HepG2 (cell line): ENCODE data around the gene NUDT9. TPM values are rescaled to one million over a fixed set of nuclear protein-coding genes. Genes with fewer than 3 reads are reported as not detected.
A peak's percentile ranks its signal among the peaks of the same experiment; 100 is the strongest.

ENCODE experiments used
- CEBPG ChIP-seq: IDR thresholded peaks from 2 replicates; pipeline ENCODE4 v1.6.1; 2016
- ELF4 ChIP-seq: sonication (generic); formaldehyde crosslinking; IDR thresholded peaks from 2 replicates; pipeline ENCODE4 v1.5.0; 2020; ENCODE audit warnings: missing genetic modification reagents, mild to moderate bottlenecking, moderate library complexity, borderline replicate concordance
- GTF3A ChIP-seq: sonication (generic); formaldehyde crosslinking; conservative IDR thresholded peaks from 2 replicates; pipeline ENCODE4 v1.4.0; 2020; ENCODE audit warnings: mild to moderate bottlenecking, missing genetic modification reagents
- HNF4G ChIP-seq, 2 experiments: sonication (generic) in 1 of 2; formaldehyde crosslinking in 1 of 2; IDR thresholded peaks; 2 replicates each; pipeline versions ENCODE4 v1.4.0 to v1.6.1; 2011 to 2020; ENCODE audit warnings: borderline replicate concordance in 2 of 2, low read depth in 2 of 2, mild to moderate bottlenecking in 2 of 2, low read length in 1 of 2, missing genetic modification reagents in 1 of 2, moderate library complexity in 1 of 2
- JUND ChIP-seq: sonication (generic); formaldehyde crosslinking; IDR thresholded peaks from 2 replicates; pipeline ENCODE4 v1.8.0; 2022; ENCODE audit warnings: mild to moderate bottlenecking, missing genetic modification reagents
- MTF1 ChIP-seq: sonication (generic); formaldehyde crosslinking; IDR thresholded peaks from 2 replicates; pipeline ENCODE4 v1.5.0; 2020; ENCODE audit warnings: missing genetic modification reagents
- NPAS2 ChIP-seq: sonication (generic); formaldehyde crosslinking; IDR thresholded peaks from 2 replicates; pipeline ENCODE4 v1.8.0; 2022; ENCODE audit warnings: mild to moderate bottlenecking, missing genetic modification reagents, borderline replicate concordance
- POLR2G ChIP-seq: fragments of 200-400 bp; formaldehyde crosslinking; IDR thresholded peaks from 2 replicates; pipeline ENCODE4 v1.6.1; 2018; ENCODE audit warnings: mild to moderate bottlenecking, low read depth, low read length, moderate library complexity
- SOX13 ChIP-seq, 3 experiments: fragments of 450-650 bp in 1 of 3; sonication (generic) in 1 of 3; formaldehyde crosslinking in 1 of 3; IDR thresholded peaks in 2 of 3; conservative IDR thresholded peaks in 1 of 3; 2 replicates each; pipeline versions ENCODE4 v1.5.0 to v1.6.1; 2016 to 2020; ENCODE audit warnings: antibody characterized with exemption in 1 of 3, mild to moderate bottlenecking in 1 of 3, missing compliant biosample characterization in 1 of 3, missing genetic modification reagents in 1 of 3, moderate library complexity in 1 of 3
- SRSF1 ChIP-seq: fragments of 200-400 bp; formaldehyde crosslinking; optimal IDR thresholded peaks from 2 replicates; pipeline ENCODE3; 2017; ENCODE audit warnings: mild to moderate bottlenecking, low read depth, low read length, moderate library complexity
- TRIM24 ChIP-seq: sonication (generic); formaldehyde crosslinking; IDR thresholded peaks from 2 replicates; pipeline ENCODE4 v1.8.0; 2022; ENCODE audit warnings: mild to moderate bottlenecking, missing genetic modification reagents
- YY1 ChIP-seq: IDR thresholded peaks from 2 replicates; pipeline ENCODE4 v1.6.1; 2011; ENCODE audit warnings: low read length, low read depth, moderate library complexity, mild to moderate bottlenecking; ENCODE audit not compliant: insufficient read depth, insufficient replicate concordance
- ZNF3 ChIP-seq: IDR thresholded peaks from 2 replicates; pipeline ENCODE4 v1.7.0; 2017; ENCODE audit warnings: inconsistent platforms
- ZNF432 ChIP-seq: sonication (generic); formaldehyde crosslinking; IDR thresholded peaks from 2 replicates; pipeline ENCODE4 v1.5.0; 2020; ENCODE audit warnings: missing genetic modification reagents, mild to moderate bottlenecking, borderline replicate concordance
- ZNF543 ChIP-seq: sonication (generic); formaldehyde crosslinking; IDR thresholded peaks from 2 replicates; pipeline ENCODE4 v1.4.0; 2020; ENCODE audit warnings: mild to moderate bottlenecking, missing genetic modification reagents
- ZNF747 ChIP-seq: sonication (generic); formaldehyde crosslinking; IDR thresholded peaks from 2 replicates; pipeline ENCODE4 v1.8.1; 2023; ENCODE audit warnings: missing genetic modification reagents, mild to moderate bottlenecking, borderline replicate concordance
- polyA plus RNA-seq, 8 experiments: library from polyadenylated mRNA; depleted of rRNA in 3 of 8; stranded (reverse) in 7 of 8; unstranded in 1 of 8; fragments of >200 nt; fragmentation: Illumina TruSeq in 4 of 8; extraction: Trizol in 4 of 8; gene quantifications; 2 replicates each; pipeline versions ENCODE4 v1.2.1 to v1.2.3, GENCODE V29; 2011 to 2016; ENCODE audit warnings: low read depth in 4 of 8, missing spikeins in 1 of 8, mixed read lengths in 1 of 8; ENCODE audit not compliant: insufficient read depth in 1 of 8
- total RNA-seq, 5 experiments: library from RNA; depleted of rRNA; stranded (reverse); fragments of >200 nt; fragmentation: Illumina TruSeq; extraction: Trizol; gene quantifications; 2 replicates each; pipeline ENCODE4 v1.2.3, GENCODE V29; 2016; ENCODE audit warnings: low read depth in 1 of 5
- TF ChIP-seq, protein P1 (sequence below), 2 experiments: sonication (generic) in 1 of 2; formaldehyde crosslinking in 1 of 2; IDR thresholded peaks; 2 replicates each; pipeline versions ENCODE4 v1.5.1 to v1.6.1; 2011 to 2020; ENCODE audit warnings: borderline replicate concordance in 1 of 2, low read depth in 1 of 2, low read length in 1 of 2, mild to moderate bottlenecking in 1 of 2, missing genetic modification reagents in 1 of 2, moderate library complexity in 1 of 2
- TF ChIP-seq, protein P2 (sequence below): sonication (generic); formaldehyde crosslinking; IDR thresholded peaks from 2 replicates; pipeline ENCODE4 v1.4.0; 2020; ENCODE audit warnings: missing genetic modification reagents; ENCODE audit errors: not compliant biosample characterization
- TF ChIP-seq, protein P3 (sequence below): IDR thresholded peaks from 2 replicates; pipeline ENCODE4 v1.6.1; 2016; ENCODE audit warnings: missing genetic modification reagents, missing compliant biosample characterization
- TF ChIP-seq, protein P4 (sequence below): IDR thresholded peaks from 2 replicates; pipeline ENCODE4 v1.6.1; 2016
- TF ChIP-seq, protein P5 (sequence below): sonication (generic); formaldehyde crosslinking; IDR thresholded peaks from 2 replicates; pipeline ENCODE4 v1.5.0; 2020; ENCODE audit warnings: mild to moderate bottlenecking, missing genetic modification reagents, borderline replicate concordance

The NUDT9 gene
- total and polyA plus RNA-seq, 2 of the 13 experiments (the other 11 are each of a cell fraction or from before 2014, with no cell fraction given): 10.4 to 12.3 TPM

DNA sequence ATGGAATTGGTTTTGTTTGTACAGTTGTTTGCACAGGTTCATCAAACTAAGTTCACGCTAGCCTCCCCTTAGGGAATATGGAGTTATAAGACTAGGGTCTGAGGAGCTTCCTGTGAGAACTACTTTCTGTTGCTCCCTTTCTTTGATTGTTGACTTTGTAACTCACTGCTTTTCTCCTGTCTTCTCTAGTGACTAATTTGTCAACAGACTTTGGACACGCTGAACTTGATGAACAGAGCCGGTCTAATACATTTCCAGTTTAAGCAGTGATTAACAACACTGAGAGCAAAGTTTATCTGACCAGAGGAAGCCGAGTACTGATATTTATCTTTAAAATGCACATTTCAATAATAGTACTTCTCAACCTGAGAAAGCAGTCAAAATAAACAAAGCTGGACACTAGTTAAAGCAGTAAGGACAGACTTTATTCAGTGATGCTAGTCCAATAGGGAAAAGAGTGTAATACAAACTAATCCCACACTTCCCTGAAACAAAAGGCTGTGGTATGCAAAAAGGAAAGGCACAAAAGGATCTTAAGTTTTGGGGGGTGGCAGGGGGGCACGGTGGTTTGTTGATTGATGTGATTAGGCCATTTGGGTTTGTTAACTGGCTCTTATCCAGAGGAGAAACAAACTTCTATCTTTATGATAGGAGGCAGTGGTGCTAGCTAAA lies 2.7 kb upstream of the NUDT9 start (continued):
- TF ChIP-seq, protein P1, sequence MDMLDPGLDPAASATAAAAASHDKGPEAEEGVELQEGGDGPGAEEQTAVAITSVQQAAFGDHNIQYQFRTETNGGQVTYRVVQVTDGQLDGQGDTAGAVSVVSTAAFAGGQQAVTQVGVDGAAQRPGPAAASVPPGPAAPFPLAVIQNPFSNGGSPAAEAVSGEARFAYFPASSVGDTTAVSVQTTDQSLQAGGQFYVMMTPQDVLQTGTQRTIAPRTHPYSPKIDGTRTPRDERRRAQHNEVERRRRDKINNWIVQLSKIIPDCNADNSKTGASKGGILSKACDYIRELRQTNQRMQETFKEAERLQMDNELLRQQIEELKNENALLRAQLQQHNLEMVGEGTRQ (IDR thresholded peaks at IDR 0.05; ENCODE audit: low read depth, low read length): no peak
- TF ChIP-seq, protein P1 (CRISPR knock-in tag; IDR thresholded peaks at IDR 0.05; ENCODE audit: borderline replicate concordance): no peak
- TF ChIP-seq, protein P2, sequence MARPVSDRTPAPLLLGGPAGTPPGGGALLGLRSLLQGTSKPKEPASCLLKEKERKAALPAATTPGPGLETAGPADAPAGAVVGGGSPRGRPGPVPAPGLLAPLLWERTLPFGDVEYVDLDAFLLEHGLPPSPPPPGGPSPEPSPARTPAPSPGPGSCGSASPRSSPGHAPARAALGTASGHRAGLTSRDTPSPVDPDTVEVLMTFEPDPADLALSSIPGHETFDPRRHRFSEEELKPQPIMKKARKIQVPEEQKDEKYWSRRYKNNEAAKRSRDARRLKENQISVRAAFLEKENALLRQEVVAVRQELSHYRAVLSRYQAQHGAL (CRISPR knock-in tag): no peak
- no peak for TF ChIP-seq GTF3A (CRISPR knock-in tag)
- TF ChIP-seq SRSF1: no peak
- TF ChIP-seq, protein P3, sequence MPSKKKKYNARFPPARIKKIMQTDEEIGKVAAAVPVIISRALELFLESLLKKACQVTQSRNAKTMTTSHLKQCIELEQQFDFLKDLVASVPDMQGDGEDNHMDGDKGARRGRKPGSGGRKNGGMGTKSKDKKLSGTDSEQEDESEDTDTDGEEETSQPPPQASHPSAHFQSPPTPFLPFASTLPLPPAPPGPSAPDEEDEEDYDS (CRISPR knock-in tag): no peak
- TF ChIP-seq CEBPG (CRISPR knock-in tag): no peak
- TF ChIP-seq JUND (CRISPR knock-in tag): no peak
- TF ChIP-seq POLR2G: no peak
- TF ChIP-seq ZNF432 (CRISPR knock-in tag): no peak
- TF ChIP-seq ZNF543 (CRISPR knock-in tag): no peak
- TF ChIP-seq TRIM24: no peak
- no peak for TF ChIP-seq NPAS2
- TF ChIP-seq MTF1: no peak
- TF ChIP-seq, protein P4, sequence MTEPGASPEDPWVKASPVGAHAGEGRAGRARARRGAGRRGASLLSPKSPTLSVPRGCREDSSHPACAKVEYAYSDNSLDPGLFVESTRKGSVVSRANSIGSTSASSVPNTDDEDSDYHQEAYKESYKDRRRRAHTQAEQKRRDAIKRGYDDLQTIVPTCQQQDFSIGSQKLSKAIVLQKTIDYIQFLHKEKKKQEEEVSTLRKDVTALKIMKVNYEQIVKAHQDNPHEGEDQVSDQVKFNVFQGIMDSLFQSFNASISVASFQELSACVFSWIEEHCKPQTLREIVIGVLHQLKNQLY: peak; percentile 38; the same call in 1 of the 2 replicates
- 0 out of 2 replicates have a peak, but pooled peaks have one; percentile 54 for TF ChIP-seq ELF4 (CRISPR knock-in tag)
- peak; percentile 63 for TF ChIP-seq HNF4G (IDR thresholded peaks at IDR 0.05; ENCODE audit: borderline replicate concordance, low read depth, low read length)
- no peak; the same call in 1 of the 2 replicates for TF ChIP-seq HNF4G (CRISPR knock-in tag; IDR thresholded peaks at IDR 0.05; ENCODE audit: borderline replicate concordance, low read depth)
- no peak for TF ChIP-seq YY1
- peak; percentile 49; the same call in 1 of the 2 replicates for TF ChIP-seq SOX13 (IDR thresholded peaks at IDR 0.05)
- peak in 1 of 2 experiments; percentile 81; a peak in 2 of 4 replicates for TF ChIP-seq SOX13 (CRISPR knock-in tag; conservative IDR thresholded peaks at IDR 0.05 in 1 of 2, IDR thresholded peaks at IDR 0.05 in 1 of 2)
- TF ChIP-seq ZNF747 (CRISPR knock-in tag): no peak
- 0 out of 2 replicates have a peak, but pooled peaks have one; percentile 36 for TF ChIP-seq ZNF3 (CRISPR knock-in tag)
- TF ChIP-seq, protein P5, sequence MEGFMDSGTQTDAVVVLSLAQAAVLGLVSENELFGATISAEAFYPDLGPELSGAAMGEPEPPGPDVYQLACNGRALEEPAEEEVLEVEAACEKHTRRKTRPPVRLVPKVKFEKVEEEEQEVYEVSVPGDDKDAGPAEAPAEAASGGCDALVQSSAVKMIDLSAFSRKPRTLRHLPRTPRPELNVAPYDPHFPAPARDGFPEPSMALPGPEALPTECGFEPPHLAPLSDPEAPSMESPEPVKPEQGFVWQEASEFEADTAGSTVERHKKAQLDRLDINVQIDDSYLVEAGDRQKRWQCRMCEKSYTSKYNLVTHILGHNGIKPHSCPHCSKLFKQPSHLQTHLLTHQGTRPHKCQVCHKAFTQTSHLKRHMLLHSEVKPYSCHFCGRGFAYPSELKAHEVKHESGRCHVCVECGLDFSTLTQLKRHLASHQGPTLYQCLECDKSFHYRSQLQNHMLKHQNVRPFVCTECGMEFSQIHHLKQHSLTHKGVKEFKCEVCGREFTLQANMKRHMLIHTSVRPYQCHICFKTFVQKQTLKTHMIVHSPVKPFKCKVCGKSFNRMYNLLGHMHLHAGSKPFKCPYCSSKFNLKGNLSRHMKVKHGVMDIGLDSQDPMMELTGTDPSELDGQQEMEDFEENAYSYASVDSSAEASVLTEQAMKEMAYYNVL (CRISPR knock-in tag): peak; percentile 92
